ENCODE measurements around the gene CDH26. TPM values are rescaled to one million over a fixed set of nuclear protein-coding genes. Genes with fewer than 3 reads are reported as not detected.

CDH26 gene
- total and polyA plus RNA-seq, 2 donors (not counting 1 experiment from before 2014, with no cell fraction given) = 1.8 to 2.3 TPM

- peak overlapping the region; percentile 68 for H3K9ac ChIP-seq (ENCODE audit: low read length)
- Mint-ChIP-seq H3K27me3 (no peaks in the 10 kb centered on the region), H3K9me3 (ENCODE audit: insufficient read depth) (no peaks in the 10 kb centered on the region), H3K4me3 (peak overlapping the region; percentile 80), H3K27ac (peak overlapping the region; percentile 46), H3K4me1 (peaks cover 28% of the 10 kb centered on the region)
- H3K4me2 ChIP-seq (replicated peaks; ENCODE audit: low read depth, low read length, poor library complexity, severe bottlenecking) = peak overlapping the region; percentile 89
- no peaks in the 10 kb centered on the region for H3K36me3 ChIP-seq (replicated peaks in 1 of 2; ENCODE audit: control extremely low read depth in 1 of 2, control insufficient read depth in 1 of 2, extremely low read depth in 1 of 2, insufficient read depth in 2 of 2, low read length in 1 of 2)
- H3K4me1 ChIP-seq (ENCODE audit: control insufficient read depth in 2 of 2, insufficient read depth in 2 of 2, low read length in 2 of 2) = peaks cover 13 to 14% of the 10 kb centered on the region in 2 donors
- 10% methylated on average over 56 of the region's 59 CpGs for WGBS (ENCODE audit: insufficient coverage)
- CTCF ChIA-PET = interaction anchor here (0.8 to 2.8 kb wide), 12 partner anchors 10 to 664 kb away, joined by 3 to 29 read pairs (median 3); partner anchors contain the start of gene CDH26
- peak; percentile 84 for ATAC-seq (ENCODE audit: low read depth)
- TF ChIP-seq CTCF (IDR thresholded peaks at IDR 0.05) = peak; percentile 95
- TF ChIP-seq EZH2 (IDR thresholded peaks at IDR 0.05; ENCODE audit: borderline replicate concordance, insufficient read depth, low read depth, low read length, poor library complexity, severe bottlenecking) = no peak
- DNase-seq = peak; percentile 86
- intact Hi-C loops (cut with micrococcal nuclease) = loop anchor here (2.0 kb wide), 1 partner anchor 15 kb away; no protein-coding TSS in a partner anchor
- no peaks in the 10 kb centered on the region for H3K27me3 ChIP-seq (replicated peaks in 1 of 4; ENCODE audit: control extremely low read depth in 1 of 4, control insufficient read depth in 3 of 4, insufficient read depth in 4 of 4, low read length in 3 of 4)
- POLR2A ChIA-PET = no interaction called here
- H2AFZ ChIP-seq (ENCODE audit: insufficient read depth, low read depth, low read length, poor library complexity, severe bottlenecking) = peak overlapping the region; percentile 82
- peak overlapping the region in 4 of 5 experiments; percentile 51 to 69 (median 63) for H3K4me3 ChIP-seq (ENCODE audit: control extremely low read depth in 1 of 5, extremely low read depth in 1 of 5, insufficient read depth in 1 of 5, low read depth in 2 of 5, low read length in 4 of 5)
- no peak overlapping the region for H3K27ac ChIP-seq (ENCODE audit: low read length in 2 of 2)
- peaks cover 6% of the 10 kb centered on the region for H3K79me2 ChIP-seq (ENCODE audit: control insufficient read depth, insufficient read depth, low read length)
- H3K9me3 ChIP-seq (ENCODE audit: control extremely low read depth in 1 of 3, control insufficient read depth in 2 of 3, insufficient read depth in 1 of 3, low read length in 2 of 3) = peaks cover 0 to 11% (median 0%) of the 10 kb centered on the region in 3 donors
- H4K20me1 ChIP-seq (ENCODE audit: control insufficient read depth, insufficient read depth, low read length, poor library complexity, severe bottlenecking) = no peaks in the 10 kb centered on the region
These were observed 24.2 kb upstream of the CDH26 start for GRCh38 chr20:59933849-59934585.

All from B cell (primary cell).